ENCODE results near the gene GTF2F2. TPM values are rescaled to one million over a fixed set of nuclear protein-coding genes. Genes with fewer than 3 reads are reported as not detected.

The GTF2F2 gene
- total and polyA plus RNA-seq, 2 donors (not counting 3 experiments of a cell fraction or from before 2014, with no cell fraction given), result 7.5 to 23.6 TPM

DNA sequence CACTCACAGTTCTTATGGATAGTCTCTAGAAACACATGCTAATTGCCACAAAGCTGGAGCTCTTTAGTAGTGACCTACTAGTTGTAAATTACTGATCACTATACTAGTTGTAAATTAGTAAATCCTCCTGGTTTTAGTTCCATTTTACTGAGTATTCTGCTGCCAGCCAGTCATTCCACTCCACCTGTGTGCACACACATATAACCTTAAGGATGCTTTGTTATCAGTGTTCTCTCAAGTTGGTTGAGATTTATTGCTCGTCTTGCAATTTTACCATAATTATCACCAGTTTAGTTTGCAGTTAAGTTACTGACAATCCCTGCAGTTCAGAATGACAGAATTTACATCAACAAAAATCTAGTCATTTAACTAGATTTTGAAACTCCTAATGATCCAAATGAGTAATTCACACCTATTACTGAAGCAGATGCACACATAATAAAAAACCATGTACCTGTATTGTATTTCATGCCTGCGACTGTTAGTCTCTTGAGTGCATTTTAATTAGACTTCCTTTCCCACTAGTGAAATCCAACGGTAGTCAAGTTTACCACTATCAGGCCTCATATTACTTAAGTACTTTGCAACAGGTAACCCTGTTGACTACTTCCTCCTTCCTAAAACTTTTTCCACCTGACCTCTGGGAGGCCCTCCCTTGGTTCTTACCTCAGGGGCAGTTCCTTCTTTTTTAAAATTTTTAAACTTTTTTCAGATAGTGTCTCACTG, 213.1 kb downstream of the GTF2F2 start:
- Histone ChIP-seq H3K4me1 (ENCODE audit: control insufficient read depth, extremely low read depth, insufficient read depth, low read length) (peaks cover 89% of the 10 kb centered on the region), H3K27me3 (ENCODE audit: control insufficient read depth in 2 of 2, insufficient read depth in 2 of 2, low read length in 2 of 2) (no peaks in the 10 kb centered on the region), H3K36me3 (ENCODE audit: control insufficient read depth in 2 of 2, extremely low read depth in 1 of 2, insufficient read depth in 2 of 2, low read length in 2 of 2) (peaks cover 20 to 30% of the 10 kb centered on the region in 2 experiments), H2AFZ (ENCODE audit: low read depth, low read length) (no peak overlapping the region), H3K9me3 (replicated peaks; ENCODE audit: control insufficient read depth, insufficient read depth, low read length) (no peaks in the 10 kb centered on the region), H3K4me3 (replicated peaks in 1 of 3; ENCODE audit: insufficient read depth in 1 of 3, low read depth in 1 of 3, low read length in 3 of 3) (no peak overlapping the region), H3K4me2 (ENCODE audit: insufficient read depth, low read length) (no peak overlapping the region), H3K9me1 (replicated peaks; ENCODE audit: control insufficient read depth, extremely low read depth, insufficient read depth, low read length) (no peaks in the 10 kb centered on the region), H3K9ac (replicated peaks; ENCODE audit: extremely low read depth, insufficient read depth, low read length) (no peak overlapping the region), H3K27ac (ENCODE audit: insufficient read depth, low read depth, low read length) (no peak overlapping the region), H3K79me2 (ENCODE audit: control insufficient read depth, insufficient read depth, low read length) (peaks cover 30% of the 10 kb centered on the region), H4K20me1 (replicated peaks; ENCODE audit: control insufficient read depth, extremely low read depth, insufficient read depth, low read length) (peaks cover 12% of the 10 kb centered on the region)
- TF ChIP-seq, protein P1, sequence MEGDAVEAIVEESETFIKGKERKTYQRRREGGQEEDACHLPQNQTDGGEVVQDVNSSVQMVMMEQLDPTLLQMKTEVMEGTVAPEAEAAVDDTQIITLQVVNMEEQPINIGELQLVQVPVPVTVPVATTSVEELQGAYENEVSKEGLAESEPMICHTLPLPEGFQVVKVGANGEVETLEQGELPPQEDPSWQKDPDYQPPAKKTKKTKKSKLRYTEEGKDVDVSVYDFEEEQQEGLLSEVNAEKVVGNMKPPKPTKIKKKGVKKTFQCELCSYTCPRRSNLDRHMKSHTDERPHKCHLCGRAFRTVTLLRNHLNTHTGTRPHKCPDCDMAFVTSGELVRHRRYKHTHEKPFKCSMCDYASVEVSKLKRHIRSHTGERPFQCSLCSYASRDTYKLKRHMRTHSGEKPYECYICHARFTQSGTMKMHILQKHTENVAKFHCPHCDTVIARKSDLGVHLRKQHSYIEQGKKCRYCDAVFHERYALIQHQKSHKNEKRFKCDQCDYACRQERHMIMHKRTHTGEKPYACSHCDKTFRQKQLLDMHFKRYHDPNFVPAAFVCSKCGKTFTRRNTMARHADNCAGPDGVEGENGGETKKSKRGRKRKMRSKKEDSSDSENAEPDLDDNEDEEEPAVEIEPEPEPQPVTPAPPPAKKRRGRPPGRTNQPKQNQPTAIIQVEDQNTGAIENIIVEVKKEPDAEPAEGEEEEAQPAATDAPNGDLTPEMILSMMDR (IDR thresholded peaks at IDR 0.05; ENCODE audit: extremely low read depth in 1 of 2, insufficient read depth in 1 of 2, low read depth in 1 of 2, low read length in 2 of 2), result no peak
- peak; percentile 47 for TF ChIP-seq POLR2A (IDR thresholded peaks at IDR 0.05; ENCODE audit: low read depth, low read length)
- BruUV-seq (replicated peaks), result no TSS peak
- FAIRE-seq (no peak), DNase-seq (ENCODE audit: low read depth, low spot score) (no peak)
- intact Hi-C loops (cut with micrococcal nuclease) (no loop called here), dilution Hi-C loops (cut with MboI; ENCODE audit: extremely low pct_ligation_motif_present, low sequenced_read_pairs) (no loop called here)
- ChIA-PET CTCF (interaction anchor here (1.2 kb wide), 1 partner anchor 287 kb away, joined by 4 read pairs; no protein-coding TSS in a partner anchor), POLR2A (interaction anchor here (4.9 kb wide), 1 partner anchor 7 kb away, joined by 38 read pairs; the partner anchor contains the start of gene TPT1)

Small RNA genes within 50 kb of the gene (small RNA-seq; reads per million reads assigned to genes)
- gene AL138693.1 (ENCODE audit: insufficient read depth, insufficient read length, low read depth, low replicate concordance) (not detected), gene AL138963.2 (ENCODE audit: insufficient read depth, insufficient read length, low read depth, low replicate concordance) (not detected)

Other genes starting within 250 kb of the GTF2F2 start
- gene NUFIP1, start 131.0 kb upstream of the GTF2F2 start, total RNA-seq, result 6.9 and 7.4 TPM in 2 replicates
- gene NUFIP1, start 131.0 kb upstream of the GTF2F2 start, polyA plus RNA-seq, result 1.1 and 1.4 TPM in 2 replicates
- 26.1 and 28.2 TPM in 2 replicates for gene GPALPP1, start 131.0 kb upstream of the GTF2F2 start, total RNA-seq
- 7.6 and 8.5 TPM in 2 replicates for gene GPALPP1, start 131.0 kb upstream of the GTF2F2 start, polyA plus RNA-seq
- gene KCTD4, start 80.5 kb downstream of the GTF2F2 start, total RNA-seq, result not detected in 2 replicates
- not detected in 2 replicates for gene KCTD4, start 80.5 kb downstream of the GTF2F2 start, polyA plus RNA-seq
- gene TPT1, start 220.7 kb downstream of the GTF2F2 start, total RNA-seq, result 2,923 and 2,993 TPM in 2 replicates
- 2,609 and 4,330 TPM in 2 replicates for gene TPT1, start 220.7 kb downstream of the GTF2F2 start, polyA plus RNA-seq